M059J (cell line): ENCODE data around the gene NID2. TPM values are rescaled to one million over a fixed set of nuclear protein-coding genes. Genes with fewer than 3 reads are reported as not detected.

ENCODE experiments used
- DNase-seq: peaks from one replicate; pipeline ENCODE4 v3.0.0-alpha.2; 2012; ENCODE audit warnings: low read depth
- total RNA-seq: library from RNA; depleted of rRNA; stranded (reverse); fragments of >200 nt; shearing (Covaris generic); gene quantifications from 2 replicates; pipeline ENCODE4 v1.2.3, GENCODE V29; 2014

NID2 gene
- total RNA-seq, 1 experiment from 2014 or later, result 69.9 TPM

GRCh38 chr14:52029881-52030280 is 39.0 kb downstream of the NID2 start:
- no peak for DNase-seq

GRCh38 chr14:52026901-52027300 is 42.0 kb downstream of the NID2 start:
- DNase-seq, result no peak

GRCh38 chr14:52026017-52026660 is 42.7 kb downstream of the NID2 start:
- no peak for DNase-seq

- DNase-seq, result peak; percentile 87
These were observed 43.5 kb downstream of the NID2 start for GRCh38 chr14:52025310-52025709.

GRCh38 chr14:52023518-52023917 is 45.3 kb downstream of the NID2 start:
- DNase-seq, result peak; percentile 88

- no peak for DNase-seq
These were observed 46.8 kb downstream of the NID2 start for GRCh38 chr14:52021957-52022600.

- no peak for DNase-seq
These were observed 47.8 kb downstream of the NID2 start for GRCh38 chr14:52020866-52021717.

GRCh38 chr14:52020161-52020714 is 48.6 kb downstream of the NID2 start:
- DNase-seq, result no peak

GRCh38 chr14:52018970-52019369 is 49.9 kb downstream of the NID2 start:
- DNase-seq, result no peak

- no peak for DNase-seq
These were observed 50.6 kb downstream of the NID2 start for GRCh38 chr14:52018252-52018651.

GRCh38 chr14:52015411-52016030 is 53.3 kb downstream of the NID2 start:
- DNase-seq, result peak; percentile 32

GRCh38 chr14:52014601-52015267 is 54.1 kb downstream of the NID2 start:
- DNase-seq, result no peak

GRCh38 chr14:52013984-52014600 is 54.8 kb downstream of the NID2 start:
- DNase-seq, result no peak

GRCh38 chr14:52012635-52013034 is 56.2 kb downstream of the NID2 start:
- no peak for DNase-seq

GRCh38 chr14:52011523-52011922 is 57.3 kb downstream of the NID2 start:
- no peak for DNase-seq

GRCh38 chr14:52010173-52010693 is 58.6 kb downstream of the NID2 start:
- no peak for DNase-seq

GRCh38 chr14:52008136-52008535 is 60.7 kb downstream of the NID2 start:
- DNase-seq, result no peak

- DNase-seq, result no peak
These were observed 61.2 kb downstream of the NID2 start for GRCh38 chr14:52007637-52008036.

- no peak for DNase-seq
These were observed 61.6 kb downstream of the NID2 start for GRCh38 chr14:52007211-52007610.

- no peak for DNase-seq
These were observed 62.5 kb downstream of the NID2 start for GRCh38 chr14:52006361-52006760.

GRCh38 chr14:52005625-52006024 is 63.2 kb downstream of the NID2 start:
- DNase-seq, result no peak
